NB4 (cell line): ENCODE results near the gene ACTN1.

Experiments
- CTCF ChIP-seq: IDR thresholded peaks from one replicate; pipeline ENCODE4 v1.5.1; 2012; ENCODE audit warnings: low read depth, low read length
- TF ChIP-seq, protein P1 (sequence below): IDR thresholded peaks from 2 replicates; pipeline ENCODE4 v1.6.1; 2011; ENCODE audit warnings: low read depth, low read length

DNA sequence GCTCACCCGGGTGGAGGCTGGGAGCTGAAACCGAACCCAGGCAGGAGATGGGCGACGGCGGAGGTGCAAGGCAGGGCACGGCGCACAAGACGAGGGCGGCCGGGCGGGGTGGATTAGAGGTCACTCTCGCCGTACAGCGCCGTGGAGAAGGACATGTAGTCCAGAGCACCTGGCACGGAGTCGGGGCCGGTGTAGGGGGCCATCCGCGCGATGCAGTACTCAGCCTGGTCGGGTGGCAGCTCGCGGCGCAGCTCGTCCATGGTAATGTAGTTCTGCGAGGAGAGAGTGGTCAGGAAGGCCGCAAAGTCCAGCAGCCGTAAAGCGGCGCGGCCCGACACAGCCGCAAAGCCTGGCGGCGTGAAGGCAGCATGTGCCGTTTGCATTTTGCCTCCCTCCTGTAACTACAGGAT is 104.4 kb downstream of the ACTN1 start:
- TF ChIP-seq CTCF, result no peak
- TF ChIP-seq, protein P1, sequence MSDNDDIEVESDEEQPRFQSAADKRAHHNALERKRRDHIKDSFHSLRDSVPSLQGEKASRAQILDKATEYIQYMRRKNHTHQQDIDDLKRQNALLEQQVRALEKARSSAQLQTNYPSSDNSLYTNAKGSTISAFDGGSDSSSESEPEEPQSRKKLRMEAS, result no peak
